ENCODE results near the gene NMNAT2.
A peak's percentile ranks its signal among the peaks of the same experiment; 100 is the strongest.

NMNAT2 gene

GRCh38 chr1:183206538-183207122, 211.6 kb downstream of the NMNAT2 start:
- no peak for DNase-seq

- peak; percentile 68 for DNase-seq
Measured at GRCh38 chr1:183205196-183205781, 212.9 kb downstream of the NMNAT2 start.

- no peak for DNase-seq
Measured at GRCh38 chr1:183203094-183203493, 215.1 kb downstream of the NMNAT2 start.

- no peak for DNase-seq
Measured at GRCh38 chr1:183200451-183200850, 217.7 kb downstream of the NMNAT2 start.

- DNase-seq = no peak
Measured at GRCh38 chr1:183199304-183199703, 218.9 kb downstream of the NMNAT2 start.

GRCh38 chr1:183198463-183198862, 219.7 kb downstream of the NMNAT2 start:
- DNase-seq = peak; percentile 52
